Cardiac muscle cell (in vitro differentiated cells and primary cell): Measurements from ENCODE around the gene ATXN7. TPM values are rescaled to one million over a fixed set of nuclear protein-coding genes. Genes with fewer than 3 reads are reported as not detected.
A peak's percentile ranks its signal among the peaks of the same experiment; 100 is the strongest.

Source experiments
- DNase-seq, 2 donors: peaks; one replicate each; pipeline versions ENCODE4 v3.0.0 to v3.0.0-alpha.2; 2010 to 2017; ENCODE audit warnings: low read depth in 1 of 2, low spot score in 1 of 2
- H3K27ac ChIP-seq: fragments of 200-600 bp; sonication (generic); 2 replicates; pipeline ENCODE4 v1.5.1; 2016
- H3K27me3 ChIP-seq: fragments of 200-600 bp; sonication (generic); 2 replicates; pipeline ENCODE4 v1.6.0; 2016; ENCODE audit warnings: control low read depth
- H3K36me3 ChIP-seq: fragments of 200-600 bp; sonication (generic); 2 replicates; pipeline ENCODE4 v1.5.1; 2016; ENCODE audit warnings: control low read depth
- H3K4me1 ChIP-seq: fragments of 200-600 bp; sonication (generic); 2 replicates; pipeline ENCODE4 v1.8.1; 2017; ENCODE audit warnings: low read depth, mild to moderate bottlenecking, mixed run types
- H3K4me3 ChIP-seq: fragments of 200-600 bp; sonication (generic); 2 replicates; pipeline ENCODE4 v1.5.1; 2016; ENCODE audit warnings: mild to moderate bottlenecking
- H3K9me3 ChIP-seq: fragments of 200-600 bp; sonication (generic); 2 replicates; pipeline ENCODE4 v1.5.1; 2017; ENCODE audit warnings: low read depth, mild to moderate bottlenecking, control low read depth
- polyA plus RNA-seq: library from polyadenylated mRNA; unstranded; fragments of >200 nt; fragmentation: Nextera tagmentation; extraction: Ambion mirVana; gene quantifications from 2 replicates; pipeline ENCODE4 v1.2.1, GENCODE V29; 2016
- total RNA-seq: library from RNA; depleted of rRNA; stranded (reverse); fragments of >200 nt; gene quantifications from 2 replicates; pipeline ENCODE4 v1.2.3, GENCODE V29; 2016
- TF ChIP-seq, protein P1 (sequence below): IDR thresholded peaks from 2 replicates; pipeline ENCODE4 v1.5.1; 2012; ENCODE audit warnings: low read depth, mild to moderate bottlenecking, low read length

Gene ATXN7
- total and polyA plus RNA-seq, 2 experiments from 2014 or later, result 8.2 to 8.3 TPM

DNA sequence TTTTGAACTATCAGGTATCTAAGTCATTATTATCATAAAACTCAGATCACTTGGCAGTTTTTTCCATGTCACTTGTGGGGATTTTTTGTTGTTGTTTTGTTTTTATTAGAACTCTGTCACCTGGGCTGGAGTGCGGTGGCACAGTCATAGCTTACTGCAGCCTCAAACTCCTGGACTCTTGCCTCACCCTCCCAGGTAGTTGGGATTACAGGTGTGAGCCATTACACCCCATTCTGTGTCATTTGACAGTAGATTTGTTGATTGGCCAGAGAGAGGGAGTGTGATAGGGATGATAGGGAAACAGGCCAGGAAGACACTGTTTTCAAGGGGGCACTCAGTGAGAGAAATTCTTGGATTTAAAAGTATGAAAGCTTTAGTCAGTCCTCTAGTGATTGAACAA is 103.2 kb downstream of the ATXN7 start:
- TF ChIP-seq, protein P1, sequence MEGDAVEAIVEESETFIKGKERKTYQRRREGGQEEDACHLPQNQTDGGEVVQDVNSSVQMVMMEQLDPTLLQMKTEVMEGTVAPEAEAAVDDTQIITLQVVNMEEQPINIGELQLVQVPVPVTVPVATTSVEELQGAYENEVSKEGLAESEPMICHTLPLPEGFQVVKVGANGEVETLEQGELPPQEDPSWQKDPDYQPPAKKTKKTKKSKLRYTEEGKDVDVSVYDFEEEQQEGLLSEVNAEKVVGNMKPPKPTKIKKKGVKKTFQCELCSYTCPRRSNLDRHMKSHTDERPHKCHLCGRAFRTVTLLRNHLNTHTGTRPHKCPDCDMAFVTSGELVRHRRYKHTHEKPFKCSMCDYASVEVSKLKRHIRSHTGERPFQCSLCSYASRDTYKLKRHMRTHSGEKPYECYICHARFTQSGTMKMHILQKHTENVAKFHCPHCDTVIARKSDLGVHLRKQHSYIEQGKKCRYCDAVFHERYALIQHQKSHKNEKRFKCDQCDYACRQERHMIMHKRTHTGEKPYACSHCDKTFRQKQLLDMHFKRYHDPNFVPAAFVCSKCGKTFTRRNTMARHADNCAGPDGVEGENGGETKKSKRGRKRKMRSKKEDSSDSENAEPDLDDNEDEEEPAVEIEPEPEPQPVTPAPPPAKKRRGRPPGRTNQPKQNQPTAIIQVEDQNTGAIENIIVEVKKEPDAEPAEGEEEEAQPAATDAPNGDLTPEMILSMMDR, result no peak
- Histone ChIP-seq H3K27ac (no peak overlapping the region), H3K4me1 (peaks cover 51% of the 10 kb centered on the region), H3K36me3 (no peaks in the 10 kb centered on the region), H3K4me3 (no peak overlapping the region), H3K9me3 (no peaks in the 10 kb centered on the region), H3K27me3 (no peaks in the 10 kb centered on the region)
- no peak for DNase-seq

DNA sequence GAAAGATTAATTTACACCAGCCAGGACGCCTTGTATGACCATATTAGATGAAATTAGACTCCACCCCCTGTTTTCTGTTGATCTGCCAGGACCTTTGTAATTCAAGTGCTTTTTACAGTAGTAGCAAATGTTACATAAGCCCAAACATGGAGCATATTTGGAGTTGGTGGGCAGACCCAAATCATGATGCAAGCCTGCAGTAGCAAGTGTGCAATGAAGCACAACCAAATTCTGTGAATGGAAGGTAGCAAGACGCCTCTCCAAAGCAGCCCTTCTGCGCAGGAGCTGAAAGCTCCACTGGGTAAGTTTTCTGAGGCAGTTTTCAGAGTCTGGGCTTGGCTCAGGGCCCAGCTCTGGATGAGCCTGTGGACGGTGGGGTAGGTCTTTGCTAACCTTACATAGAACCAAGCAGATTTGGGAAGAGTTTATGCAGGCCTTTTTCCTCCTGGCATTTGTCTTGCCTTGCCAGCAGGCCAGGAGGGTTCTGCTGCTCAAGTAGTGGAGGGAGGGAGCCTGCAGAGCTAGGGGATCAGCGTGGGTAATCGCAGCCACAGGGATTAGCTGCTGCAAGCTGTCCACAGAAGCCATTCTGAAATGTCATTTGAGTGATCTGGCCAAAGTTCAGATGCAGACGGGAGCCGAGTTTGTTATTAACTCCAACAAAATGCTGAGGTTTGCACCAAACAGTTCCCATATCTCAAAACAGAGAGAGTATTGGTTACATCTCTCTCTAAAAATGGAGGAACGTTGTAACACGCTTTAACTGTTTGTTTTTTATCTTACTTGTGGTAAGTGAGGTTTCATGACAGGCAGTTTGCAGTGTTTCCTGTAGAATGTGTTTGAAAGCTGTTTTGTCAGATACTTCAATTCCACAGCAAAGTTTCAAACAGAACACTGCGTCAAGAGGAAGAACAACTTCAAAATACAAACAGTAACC is 104.3 kb downstream of the ATXN7 start:
- peak overlapping the region; percentile 21 for H3K27ac ChIP-seq
- no peak overlapping the region for H3K4me3 ChIP-seq
- H3K36me3 ChIP-seq, result no peaks in the 10 kb centered on the region
- no peaks in the 10 kb centered on the region for H3K27me3 ChIP-seq
- peaks cover 51% of the 10 kb centered on the region for H3K4me1 ChIP-seq
- TF ChIP-seq, protein P1, result no peak
- peak; percentile 43 to 86 for DNase-seq
- no peaks in the 10 kb centered on the region for H3K9me3 ChIP-seq

DNA sequence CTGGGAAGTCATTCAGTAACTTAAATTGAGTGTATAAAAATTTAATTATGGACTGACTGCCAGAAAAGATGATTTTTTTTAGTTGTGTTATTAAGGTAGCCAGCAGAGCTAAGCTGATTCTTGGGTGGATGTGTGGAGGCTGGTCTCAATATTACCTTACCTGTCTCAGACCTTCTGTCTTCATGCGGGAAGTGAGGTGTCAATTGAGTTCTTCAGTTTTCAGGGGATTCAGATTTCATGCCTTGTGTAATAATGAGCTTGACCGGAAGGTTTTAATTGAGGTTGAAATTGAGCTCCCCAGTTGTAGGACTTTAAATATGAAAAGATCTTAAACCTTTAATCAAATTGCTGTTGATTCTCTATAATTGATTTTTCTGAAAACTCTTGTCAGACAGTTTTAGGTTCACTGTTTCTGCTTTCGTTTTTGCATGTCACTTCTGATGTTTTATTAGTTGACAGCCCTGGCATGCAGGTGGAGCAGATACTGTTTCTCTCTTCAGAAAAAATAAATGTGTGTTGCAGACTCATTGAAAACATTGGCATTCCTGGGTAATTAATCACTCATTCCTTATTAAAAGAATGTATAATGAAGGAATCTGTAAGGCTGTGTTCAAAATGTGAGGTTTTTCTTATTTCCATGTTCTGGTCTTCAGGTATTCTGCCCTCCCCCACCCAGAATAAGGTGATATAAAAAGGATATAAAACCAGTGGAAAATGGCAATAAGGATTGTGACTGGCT is 105.1 kb downstream of the ATXN7 start:
- H3K36me3 ChIP-seq, result no peaks in the 10 kb centered on the region
- H3K4me3 ChIP-seq, result no peak overlapping the region
- H3K27ac ChIP-seq, result peak overlapping the region; percentile 21
- TF ChIP-seq, protein P1, result no peak
- peaks cover 51% of the 10 kb centered on the region for H3K4me1 ChIP-seq
- no peaks in the 10 kb centered on the region for H3K27me3 ChIP-seq
- DNase-seq, result peak in 1 of 2 donors; percentile 20
- H3K9me3 ChIP-seq, result no peaks in the 10 kb centered on the region

DNA sequence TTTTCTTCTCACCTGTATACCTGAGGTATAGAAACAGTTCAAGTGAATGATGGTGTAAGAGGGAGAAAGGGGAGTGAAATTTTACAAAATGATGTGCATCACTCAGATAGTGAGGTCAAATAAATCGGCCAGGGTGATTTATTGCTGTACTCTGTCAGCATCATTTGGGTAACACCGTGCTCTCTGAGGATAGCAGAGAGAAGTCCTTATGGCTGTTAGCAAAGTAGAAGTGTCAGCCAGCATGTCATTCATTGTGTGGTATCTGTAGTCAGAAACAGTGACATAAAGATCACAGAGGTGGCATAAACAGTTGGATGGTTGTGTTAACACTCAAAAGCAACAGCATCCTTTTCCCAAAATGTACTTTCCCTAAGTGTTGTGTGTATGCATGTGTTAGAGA is 106.2 kb downstream of the ATXN7 start:
- H3K27me3 ChIP-seq, result no peaks in the 10 kb centered on the region
- H3K4me1 ChIP-seq, result peaks cover 46% of the 10 kb centered on the region
- H3K9me3 ChIP-seq, result no peaks in the 10 kb centered on the region
- TF ChIP-seq, protein P1, result no peak
- no peaks in the 10 kb centered on the region for H3K36me3 ChIP-seq
- no peak overlapping the region for H3K27ac ChIP-seq
- DNase-seq, result no peak
- H3K4me3 ChIP-seq, result no peak overlapping the region

DNA sequence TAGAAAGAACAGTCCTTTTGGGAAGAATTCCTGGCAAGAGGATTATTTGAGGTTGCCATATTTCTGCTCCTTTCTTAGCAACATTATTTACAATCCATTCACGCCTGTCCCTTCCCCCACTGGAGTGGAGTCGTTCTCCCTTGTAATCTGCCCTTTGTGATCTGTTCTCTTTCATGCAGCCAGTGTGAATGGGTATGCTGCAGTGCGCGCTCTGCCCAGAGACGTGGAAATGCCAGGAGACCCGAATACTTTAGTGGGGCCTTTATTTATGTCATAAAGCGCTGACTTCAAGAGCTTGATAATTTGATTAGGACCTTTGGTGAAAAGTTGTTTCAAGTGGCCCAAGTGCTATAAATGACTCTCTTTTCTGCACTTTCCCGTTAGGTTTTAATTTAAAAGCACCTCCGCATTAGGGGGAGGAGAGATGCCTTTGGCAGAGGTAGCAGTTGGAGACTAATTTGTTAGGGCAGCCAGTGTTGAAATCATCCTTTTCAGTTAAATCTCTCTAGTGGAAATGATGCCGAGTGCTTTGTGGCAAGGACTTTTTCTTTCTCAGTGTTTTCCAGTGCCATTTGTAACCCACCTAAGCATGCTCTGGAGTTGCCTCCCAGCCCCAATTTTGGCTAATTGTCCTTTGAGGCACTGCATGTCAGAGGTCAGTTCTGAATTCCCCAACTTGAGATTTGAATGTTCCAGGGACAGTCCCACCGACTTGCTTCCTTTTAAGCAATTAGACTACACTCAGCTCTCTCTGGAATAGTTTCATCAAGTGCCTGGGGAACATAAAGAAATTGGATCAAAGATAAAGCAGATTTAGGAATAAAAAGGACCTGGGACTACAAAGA is 107.2 kb downstream of the ATXN7 start:
- Histone ChIP-seq H3K4me3 (no peak overlapping the region), H3K27ac (no peak overlapping the region)
- TF ChIP-seq, protein P1, result no peak

More for the DNA sequence above, 107.2 kb downstream of the ATXN7 start:
- DNase-seq, result peak; percentile 28 to 33
- Histone ChIP-seq H3K9me3 (no peaks in the 10 kb centered on the region), H3K27me3 (no peaks in the 10 kb centered on the region), H3K4me1 (peaks cover 38% of the 10 kb centered on the region), H3K36me3 (no peaks in the 10 kb centered on the region)
